Activated CD4-positive, CD25-positive, alpha-beta regulatory T cell treated with anti-CD3 and anti-CD28 coated beads, Interleukin-2, amount 50 U/mL, for 24 hours (primary cell): ENCODE data around the gene CAPN10.

Experiments used
- ATAC-seq, 2 donors: fragments of 150-1000 bp; cut with Tn5 transposase; one replicate each; pipeline ENCODE4 v1.10.0; 2021; ENCODE audit warnings: mild to moderate bottlenecking in 1 of 2, moderate library complexity in 1 of 2

The CAPN10 gene

GRCh38 chr2:240626531-240627300, 40.2 kb downstream of the CAPN10 start:
- no peak for ATAC-seq

GRCh38 chr2:240627736-240628506, 41.4 kb downstream of the CAPN10 start:
- no peak for ATAC-seq

GRCh38 chr2:240628507-240628807, 41.9 kb downstream of the CAPN10 start:
- no peak for ATAC-seq

DNA sequence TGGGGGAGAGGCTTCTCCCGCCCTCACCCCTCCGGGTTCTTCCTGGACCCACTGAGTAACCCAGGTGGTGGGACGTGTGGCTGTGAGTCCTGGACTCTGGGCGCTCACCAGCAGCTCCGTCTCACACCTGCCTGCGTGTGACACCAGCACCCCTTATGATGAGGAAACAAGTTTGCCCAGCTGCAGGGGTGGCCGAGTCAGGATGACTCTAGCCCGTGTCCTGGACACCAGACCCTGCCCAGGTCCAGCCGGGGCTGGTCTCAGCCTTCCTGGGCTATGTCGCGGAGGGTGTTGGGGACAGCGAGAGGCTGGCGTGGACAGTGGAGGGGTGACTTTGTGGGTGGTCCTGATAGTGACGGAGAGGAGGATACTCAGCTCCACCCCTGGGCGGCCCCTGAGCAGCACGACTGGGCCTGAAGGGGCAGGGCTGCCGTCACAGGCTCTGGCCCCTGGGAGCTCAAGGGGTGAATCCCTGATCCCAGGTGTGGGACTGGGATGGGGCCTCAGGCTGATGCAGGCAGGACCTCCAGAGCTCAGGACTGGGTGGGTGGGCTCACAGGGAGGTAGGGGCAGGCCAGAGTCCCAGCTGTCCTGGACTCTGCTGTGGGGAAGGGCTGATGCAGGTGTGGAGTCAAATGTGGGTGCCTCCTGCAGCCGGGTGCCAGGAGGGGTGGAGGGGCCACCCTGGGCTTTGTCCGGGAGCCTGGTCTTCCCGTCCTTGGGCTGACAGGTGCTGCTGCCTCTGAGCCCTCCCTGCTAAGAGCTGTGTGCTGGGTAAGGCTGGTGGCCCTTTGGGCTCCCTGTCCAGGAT, 42.5 kb downstream of the CAPN10 start:
- no peak for ATAC-seq

- ATAC-seq: no peak
Measured at GRCh38 chr2:240629619-240629967, 43.1 kb downstream of the CAPN10 start.

GRCh38 chr2:240629968-240630770, 43.6 kb downstream of the CAPN10 start:
- no peak for ATAC-seq

GRCh38 chr2:240630771-240631547, 44.4 kb downstream of the CAPN10 start:
- ATAC-seq: no peak

DNA sequence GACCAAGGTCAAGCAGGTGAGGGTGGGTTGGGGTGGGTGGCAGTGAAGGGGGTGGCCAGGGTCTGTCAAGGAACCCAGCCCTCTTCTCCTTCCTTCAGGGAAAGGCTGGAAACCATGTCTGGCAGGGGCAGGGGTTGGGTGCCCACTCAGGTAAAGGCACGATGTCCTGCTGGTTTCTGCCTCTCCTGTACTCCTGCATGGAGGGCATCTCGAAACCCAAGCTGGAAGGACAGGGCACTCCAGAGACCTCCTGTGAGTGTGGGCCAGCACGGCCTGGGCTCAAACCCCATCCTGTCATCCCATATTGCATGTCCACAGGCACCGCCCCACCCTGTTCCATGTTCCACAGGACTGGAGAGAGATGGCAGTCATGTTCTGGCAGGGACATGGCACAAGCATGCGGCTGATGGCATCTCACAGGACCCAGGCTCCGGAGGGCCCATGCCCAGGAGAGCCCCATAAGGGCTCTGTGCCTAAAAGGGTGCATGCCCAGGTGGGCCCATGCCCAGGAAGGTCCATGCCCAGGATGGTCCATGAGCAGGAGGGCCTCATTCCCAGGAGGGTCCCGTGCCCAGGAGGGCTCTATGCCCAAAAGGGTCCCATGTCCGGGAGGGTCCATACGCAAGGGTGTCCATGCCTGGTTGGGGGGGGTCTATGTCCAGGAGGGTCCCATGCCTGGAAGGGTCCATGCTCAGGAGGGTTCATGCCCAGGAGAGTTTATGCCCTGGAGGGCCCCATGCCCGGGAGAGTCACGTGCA, 45.2 kb downstream of the CAPN10 start:
- no peak for ATAC-seq

DNA sequence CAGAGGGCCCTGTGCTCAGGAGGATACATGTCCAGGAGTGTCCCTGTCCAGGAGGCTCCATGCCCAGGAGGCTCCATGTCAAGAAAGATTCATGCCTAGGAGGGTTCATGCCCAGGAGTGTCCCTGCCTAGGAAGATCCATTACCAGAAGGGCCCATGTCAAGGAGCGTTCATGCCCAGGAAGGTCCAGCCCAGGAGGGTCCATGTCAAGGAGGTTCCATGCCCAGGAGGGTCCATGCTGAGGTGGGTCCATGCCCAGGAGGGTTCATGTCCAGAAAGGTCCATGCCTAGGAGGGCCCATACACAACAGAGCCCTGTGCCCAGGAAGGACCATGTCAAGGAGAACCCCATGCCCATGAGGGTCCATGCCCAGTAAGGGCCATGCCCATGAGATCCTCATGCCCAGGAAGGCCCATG, 45.8 kb downstream of the CAPN10 start:
- ATAC-seq: no peak

DNA sequence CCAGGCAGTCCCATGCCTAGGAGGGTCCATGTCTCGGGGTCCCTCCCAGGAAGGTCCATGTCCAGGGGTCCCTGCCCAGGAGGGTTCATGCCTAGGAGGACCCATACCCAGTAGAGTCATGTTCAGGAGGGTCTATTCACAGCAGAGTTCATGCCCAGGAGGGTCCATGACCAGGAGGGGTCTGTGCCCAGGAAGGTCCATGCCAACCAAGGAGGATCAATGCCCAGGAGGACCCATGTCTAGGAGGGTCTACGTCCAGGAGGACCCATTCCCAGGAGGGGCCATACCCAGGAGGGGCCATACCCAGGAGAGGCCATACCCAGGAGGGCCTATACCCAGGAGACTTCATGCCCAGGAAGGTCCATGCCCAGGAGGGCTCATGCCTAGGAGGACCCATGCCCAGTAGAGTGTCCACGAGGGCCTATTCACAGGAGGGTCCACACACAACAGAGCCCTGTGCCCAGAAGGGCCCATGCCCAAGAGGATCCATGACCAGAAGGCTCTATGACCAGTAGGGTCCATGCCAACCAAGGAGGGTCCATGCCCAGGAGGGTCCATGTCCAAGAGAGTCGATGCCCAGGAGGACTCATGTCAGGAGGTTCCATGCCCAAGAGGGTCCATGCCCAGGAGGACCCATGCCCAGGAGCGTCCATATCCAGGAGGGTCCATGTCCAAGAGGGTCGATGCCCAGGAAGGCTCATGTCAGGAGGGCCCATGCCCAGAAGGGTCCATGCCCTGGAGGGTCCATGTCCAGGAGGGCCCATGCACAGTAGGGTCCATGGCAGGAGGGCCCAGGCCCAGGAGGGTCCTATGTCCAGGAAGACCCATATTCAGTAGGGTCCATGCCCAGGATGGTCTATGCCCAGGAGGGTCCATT, 48.8 kb downstream of the CAPN10 start:
- no peak for ATAC-seq

- ATAC-seq: no peak
Measured at GRCh38 chr2:240635998-240636547, 49.5 kb downstream of the CAPN10 start.

GRCh38 chr2:240636563-240637115, 50.1 kb downstream of the CAPN10 start:
- ATAC-seq: no peak

DNA sequence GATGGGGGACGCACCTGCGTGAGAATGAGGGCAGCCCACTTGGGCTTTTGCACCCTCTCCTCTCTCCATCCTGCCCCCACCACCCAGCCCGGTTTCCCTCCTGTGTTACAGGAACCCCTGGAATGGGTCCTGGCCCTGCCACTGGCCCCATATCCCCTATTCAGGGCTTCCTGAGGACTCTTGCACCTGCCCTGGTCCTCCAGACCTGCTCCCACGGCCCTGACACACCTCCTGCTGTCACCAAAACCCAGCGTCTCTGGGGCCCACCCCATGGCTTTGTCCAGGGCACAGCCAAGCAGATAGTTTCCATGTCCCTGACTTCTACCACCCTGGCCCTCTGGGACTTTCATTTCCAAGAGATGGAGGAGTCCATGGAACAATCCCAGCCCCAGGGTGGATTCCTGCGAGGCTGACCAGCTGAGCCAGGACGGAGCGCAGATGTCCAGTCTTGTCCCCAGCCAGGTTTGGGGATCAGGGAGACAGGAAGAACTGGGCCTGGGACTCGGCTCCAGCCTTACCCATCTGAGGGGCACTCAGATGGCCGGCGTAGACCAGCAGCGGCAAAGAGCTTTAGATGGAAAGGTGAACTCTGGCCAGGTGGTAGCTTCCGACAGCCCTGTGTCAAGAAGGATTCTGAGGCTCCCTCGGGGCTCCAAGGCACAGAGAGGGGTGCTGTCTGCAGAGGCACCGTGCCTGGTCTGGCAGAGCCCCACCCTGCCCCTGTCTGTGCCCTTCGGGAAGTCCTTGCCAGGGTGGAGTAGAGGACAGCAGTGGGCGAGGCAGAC, 50.8 kb downstream of the CAPN10 start:
- ATAC-seq: no peak

DNA sequence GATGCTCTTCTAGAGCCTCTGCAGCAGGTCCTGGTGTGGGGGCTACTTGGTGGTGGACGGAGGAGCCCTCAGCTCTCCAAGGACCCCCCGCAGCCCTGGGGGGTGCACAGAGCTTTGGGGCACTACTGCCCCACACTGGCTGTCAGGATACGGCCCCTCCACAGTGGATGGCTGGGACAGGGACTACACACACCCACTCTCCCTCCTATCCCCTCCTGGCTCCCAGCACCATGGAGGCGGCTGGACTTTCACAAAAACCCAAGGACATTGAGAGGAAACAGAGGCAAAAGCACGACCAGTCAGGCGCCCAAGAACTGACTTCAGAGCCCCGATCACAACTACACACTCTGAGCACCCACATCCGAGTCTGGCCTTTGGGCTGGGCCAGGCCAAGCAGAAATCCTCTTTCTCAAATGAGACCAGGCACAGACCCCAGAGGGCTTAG, 51.4 kb downstream of the CAPN10 start:
- ATAC-seq: no peak

DNA sequence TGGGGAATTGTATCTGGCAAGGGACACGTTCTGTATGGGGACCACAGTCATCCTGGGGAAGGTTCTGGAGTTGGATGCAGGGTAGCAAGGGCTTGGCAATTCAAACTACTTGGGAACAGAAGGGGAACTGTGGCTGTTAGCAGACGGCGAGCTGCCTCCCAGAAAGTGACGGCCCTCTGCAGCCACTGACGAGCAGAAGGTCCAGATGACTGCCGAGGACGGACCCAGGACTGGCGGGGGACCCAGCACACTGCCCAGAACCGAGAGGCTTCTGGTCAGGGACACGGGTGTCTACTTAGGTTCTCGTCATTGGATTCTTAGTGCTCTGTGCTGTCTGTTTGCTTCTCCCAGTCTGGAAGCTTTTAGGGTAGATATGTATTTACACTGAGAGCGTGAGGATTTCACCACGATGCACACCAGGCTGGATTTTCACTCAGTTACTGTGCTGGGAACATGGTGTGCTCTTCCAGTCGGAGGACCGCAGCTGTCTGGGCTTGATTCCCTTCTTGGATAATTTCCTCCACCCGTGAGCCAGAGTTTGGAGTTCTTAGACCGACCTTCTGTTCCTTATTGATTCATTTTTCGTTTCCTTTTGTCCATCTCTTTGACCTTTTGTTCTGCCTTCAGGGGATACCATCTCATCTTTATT, 52.1 kb downstream of the CAPN10 start:
- no peak for ATAC-seq

DNA sequence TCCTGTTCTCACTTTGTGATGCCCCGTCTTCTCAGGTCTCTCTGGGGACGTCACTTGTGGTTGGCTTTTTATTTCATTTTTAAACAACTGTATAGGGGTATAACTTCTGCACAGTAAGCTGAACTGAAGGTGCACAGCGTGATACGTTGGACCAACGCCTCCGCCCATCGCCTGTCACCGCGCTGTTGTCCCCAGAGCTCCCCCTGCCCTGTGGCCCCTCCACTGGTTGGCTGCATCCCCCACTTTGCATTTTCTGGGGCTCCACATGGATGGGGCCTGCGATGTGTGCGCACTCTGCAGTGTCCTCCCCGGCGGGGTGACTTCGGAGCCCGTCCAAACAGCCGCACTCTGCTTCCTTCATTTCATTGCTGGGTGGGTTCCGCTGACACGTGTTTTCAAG, 53.0 kb downstream of the CAPN10 start:
- no peak for ATAC-seq

GRCh38 chr2:240640939-240641338, 54.4 kb downstream of the CAPN10 start:
- no peak for ATAC-seq
